AG09309 (cell line): ENCODE results near the gene LTBP1.

Experiments used
- DNase-seq: peaks from one replicate; pipeline ENCODE4 v3.0.0-alpha.2; 2010; ENCODE audit warnings: low read depth
- H3K4me3 ChIP-seq: 2 replicates; pipeline ENCODE4 v1.5.1; 2011; ENCODE audit warnings: mild to moderate bottlenecking, low read depth, low read length, moderate library complexity; ENCODE audit not compliant: control insufficient read depth
- CTCF ChIP-seq: IDR thresholded peaks from 2 replicates; pipeline ENCODE4 v1.5.1; 2011; ENCODE audit warnings: mild to moderate bottlenecking, low read depth, low read length, inconsistent platforms; ENCODE audit not compliant: insufficient read depth, control insufficient read depth; ENCODE audit errors: missing control alignments

The LTBP1 gene

GRCh38 chr2:33106115-33106514 is 159.4 kb downstream of the LTBP1 start:
- H3K4me3 ChIP-seq = no peak overlapping the region
- no peak for DNase-seq
- no peak for TF ChIP-seq CTCF

- DNase-seq = no peak
- no peak for TF ChIP-seq CTCF
- H3K4me3 ChIP-seq = no peak overlapping the region
These were observed 161.1 kb downstream of the LTBP1 start for GRCh38 chr2:33107690-33108482.

- no peak for DNase-seq
- TF ChIP-seq CTCF = no peak
- no peak overlapping the region for H3K4me3 ChIP-seq
These were observed 162.0 kb downstream of the LTBP1 start for GRCh38 chr2:33108483-33109443.

- no peak for DNase-seq
- TF ChIP-seq CTCF = no peak
- H3K4me3 ChIP-seq = no peak overlapping the region
These were observed 163.7 kb downstream of the LTBP1 start for GRCh38 chr2:33110461-33110860.

- DNase-seq = no peak
- no peak overlapping the region for H3K4me3 ChIP-seq
- no peak for TF ChIP-seq CTCF
These were observed 164.3 kb downstream of the LTBP1 start for GRCh38 chr2:33111002-33111446.

GRCh38 chr2:33115196-33115595 is 168.4 kb downstream of the LTBP1 start:
- DNase-seq = no peak
- no peak for TF ChIP-seq CTCF
- no peak overlapping the region for H3K4me3 ChIP-seq
